GM19467 (cell line): Measurements from ENCODE around the gene BICDL2.

Source experiments
- ATAC-seq: cut with Tn5 transposase; IDR thresholded peaks from one replicate; pipeline ENCODE4 v1.9.1; 2021; ENCODE audit warnings: mild to moderate bottlenecking, moderate library complexity; ENCODE audit not compliant: unreplicated experiment

BICDL2 gene

DNA sequence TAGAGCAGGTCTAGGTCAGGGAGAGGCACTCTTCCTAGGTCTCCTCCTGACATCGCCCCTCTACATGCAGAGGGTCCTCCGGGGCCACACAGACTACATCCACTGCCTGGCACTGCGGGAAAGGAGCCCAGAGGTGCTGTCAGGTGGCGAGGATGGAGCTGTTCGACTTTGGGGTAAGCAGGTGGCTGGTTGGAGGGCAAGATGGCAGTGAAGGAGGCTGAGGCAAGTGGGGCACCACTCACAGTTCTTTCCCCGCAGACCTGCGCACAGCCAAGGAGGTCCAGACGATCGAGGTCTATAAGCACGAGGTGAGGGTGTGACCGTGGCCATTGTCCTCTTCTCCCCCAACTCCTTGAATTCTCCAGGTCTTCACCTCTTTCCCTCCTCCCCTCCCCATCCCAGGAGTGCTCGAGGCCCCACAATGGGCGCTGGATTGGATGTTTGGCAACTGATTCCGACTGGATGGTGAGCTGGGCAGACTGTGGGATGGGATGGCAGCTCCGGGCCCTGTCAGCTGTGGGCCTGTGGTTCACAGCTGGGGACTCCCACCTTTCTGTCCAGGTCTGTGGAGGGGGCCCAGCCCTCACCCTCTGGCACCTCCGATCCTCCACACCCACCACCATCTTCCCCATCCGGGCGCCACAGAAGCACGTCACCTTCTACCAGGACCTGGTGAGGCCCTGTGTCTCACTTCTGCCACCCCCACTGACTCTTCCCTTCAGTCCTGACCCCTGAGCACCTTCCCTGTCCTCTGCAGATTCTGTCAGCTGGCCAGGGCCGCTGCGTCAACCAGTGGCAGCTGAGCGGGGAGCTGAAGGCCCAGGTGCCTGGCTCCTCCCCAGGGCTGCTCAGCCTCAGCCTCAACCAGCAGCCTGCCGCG lies 9.9 kb downstream of the BICDL2 start:
- ATAC-seq = no peak

DNA sequence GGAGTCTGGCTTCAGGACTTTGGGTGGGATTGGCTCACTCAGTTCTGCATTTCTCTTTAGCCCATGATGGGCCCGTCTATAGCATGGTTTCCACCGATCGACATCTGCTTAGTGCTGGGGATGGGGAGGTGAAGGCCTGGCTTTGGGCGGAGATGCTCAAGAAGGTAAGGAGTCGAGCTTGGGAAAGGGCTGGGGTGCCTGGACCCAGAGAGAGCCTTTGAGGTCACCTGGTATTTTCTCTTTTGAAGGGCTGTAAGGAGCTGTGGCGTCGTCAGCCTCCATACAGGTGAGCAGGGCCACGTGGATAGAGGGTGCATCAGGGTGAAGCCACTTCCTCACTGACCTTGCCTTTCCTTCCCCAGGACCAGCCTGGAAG lies 10.8 kb downstream of the BICDL2 start:
- ATAC-seq = no peak

DNA sequence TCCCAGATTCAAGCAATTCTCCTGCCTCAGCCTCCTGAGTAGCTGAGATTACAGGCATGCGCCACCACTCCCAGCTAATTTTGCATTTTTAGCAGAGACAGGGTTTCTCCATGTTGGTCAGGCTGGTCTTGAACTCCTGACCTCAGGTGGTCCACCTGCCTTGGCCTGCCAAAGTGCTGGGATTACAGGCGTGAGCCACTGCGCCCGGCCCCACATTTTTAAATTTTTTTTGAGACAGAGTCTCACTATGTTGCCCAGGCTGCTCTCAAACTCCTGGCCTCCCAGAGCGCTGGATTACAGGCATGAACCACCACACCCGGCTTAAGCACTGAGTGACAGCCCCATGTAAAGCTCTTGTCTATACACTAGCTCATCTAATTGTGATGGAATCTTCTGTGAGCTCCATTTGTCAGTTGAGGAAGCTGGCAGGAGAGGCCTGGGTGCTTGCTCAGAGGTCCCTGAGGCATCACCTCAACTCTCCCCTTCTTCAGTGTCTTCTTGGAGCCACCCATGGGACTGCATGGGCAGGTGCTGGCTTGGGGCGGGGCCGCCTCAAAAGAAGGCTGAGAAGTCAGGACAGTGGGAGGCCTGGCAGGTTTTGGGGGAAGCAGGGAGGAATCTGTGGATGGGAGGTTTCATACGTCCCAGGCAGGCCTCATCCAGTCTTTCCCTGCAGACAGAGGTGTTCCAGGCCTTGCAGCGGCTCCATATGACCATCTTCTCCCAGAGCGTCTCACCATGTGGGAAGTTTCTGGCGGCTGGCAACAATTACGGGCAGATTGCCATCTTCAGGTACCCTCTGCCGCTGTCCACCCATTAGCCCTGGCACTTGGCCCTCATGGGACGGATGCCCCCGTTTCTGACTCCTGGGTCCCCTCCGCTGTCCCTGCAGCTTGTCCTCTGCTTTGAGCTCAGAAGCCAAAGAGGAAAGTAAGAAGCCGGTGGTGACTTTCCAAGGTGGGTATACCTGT lies 11.4 kb downstream of the BICDL2 start:
- ATAC-seq = no peak

DNA sequence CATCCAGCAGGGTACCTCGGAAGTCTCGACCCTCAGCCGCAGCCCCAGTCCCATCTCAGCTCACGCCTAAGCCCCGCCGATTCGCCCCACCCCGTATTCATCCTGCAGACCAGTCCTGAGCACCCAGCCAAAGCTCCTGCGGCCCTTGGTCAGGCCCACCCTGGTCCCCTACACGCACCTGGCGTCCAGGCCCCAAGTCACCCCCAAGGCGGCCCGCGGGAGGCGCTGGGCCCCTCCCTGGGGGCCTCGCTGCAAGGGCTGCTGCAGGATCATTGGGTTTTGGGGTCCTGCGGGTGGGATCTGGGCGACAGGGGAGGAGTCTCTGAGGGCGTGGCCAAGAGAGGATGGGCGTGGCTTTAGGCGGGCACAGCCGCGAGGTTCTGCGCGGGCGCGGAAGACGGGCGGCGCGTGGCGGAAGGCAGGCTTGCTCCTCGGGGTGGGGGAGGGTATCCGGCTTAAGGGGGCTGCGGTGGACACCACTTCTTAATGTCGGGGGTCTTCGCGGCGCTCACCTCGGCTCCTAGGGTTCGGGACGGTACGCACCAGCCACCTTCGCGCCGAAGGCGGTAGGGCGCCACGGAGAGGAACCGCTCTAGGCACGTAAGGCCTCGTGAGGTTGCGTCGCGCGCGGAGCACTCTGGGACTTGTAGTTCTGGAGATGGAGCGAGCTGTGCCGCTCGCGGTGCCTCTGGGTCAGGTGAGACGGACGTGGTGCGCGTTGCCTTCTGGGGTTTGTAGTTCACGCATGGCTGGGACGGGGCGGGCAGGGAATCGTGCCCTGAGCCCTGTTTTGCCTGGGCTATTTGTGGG lies 12.9 kb downstream of the BICDL2 start, which contains the start of the genes HCFC1R1 and THOC6:
Gene HCFC1R1 (minus strand): TSS at position 274 of the 810 bp plus-strand sequence. CDS start 1 bp downstream, at position 273.
Gene THOC6 (plus strand): TSS at position 367 of the 810 bp plus-strand sequence. CDS start 292 bp downstream, at position 659.
- peak; percentile 65 for ATAC-seq

DNA sequence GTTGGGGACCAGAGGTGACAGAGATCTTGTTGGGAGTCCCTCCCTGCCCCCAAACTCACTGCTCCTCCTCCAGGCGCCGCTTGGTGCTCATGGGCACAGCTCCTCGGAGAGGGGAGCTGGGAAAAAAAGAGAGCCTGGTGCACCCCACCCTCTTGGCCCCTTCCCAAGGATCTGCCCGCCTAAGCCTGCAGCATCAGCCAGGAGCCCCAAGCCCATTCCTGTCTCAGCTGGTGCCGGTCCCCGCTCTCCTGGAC lies 13.4 kb downstream of the BICDL2 start:
- no peak for ATAC-seq

DNA sequence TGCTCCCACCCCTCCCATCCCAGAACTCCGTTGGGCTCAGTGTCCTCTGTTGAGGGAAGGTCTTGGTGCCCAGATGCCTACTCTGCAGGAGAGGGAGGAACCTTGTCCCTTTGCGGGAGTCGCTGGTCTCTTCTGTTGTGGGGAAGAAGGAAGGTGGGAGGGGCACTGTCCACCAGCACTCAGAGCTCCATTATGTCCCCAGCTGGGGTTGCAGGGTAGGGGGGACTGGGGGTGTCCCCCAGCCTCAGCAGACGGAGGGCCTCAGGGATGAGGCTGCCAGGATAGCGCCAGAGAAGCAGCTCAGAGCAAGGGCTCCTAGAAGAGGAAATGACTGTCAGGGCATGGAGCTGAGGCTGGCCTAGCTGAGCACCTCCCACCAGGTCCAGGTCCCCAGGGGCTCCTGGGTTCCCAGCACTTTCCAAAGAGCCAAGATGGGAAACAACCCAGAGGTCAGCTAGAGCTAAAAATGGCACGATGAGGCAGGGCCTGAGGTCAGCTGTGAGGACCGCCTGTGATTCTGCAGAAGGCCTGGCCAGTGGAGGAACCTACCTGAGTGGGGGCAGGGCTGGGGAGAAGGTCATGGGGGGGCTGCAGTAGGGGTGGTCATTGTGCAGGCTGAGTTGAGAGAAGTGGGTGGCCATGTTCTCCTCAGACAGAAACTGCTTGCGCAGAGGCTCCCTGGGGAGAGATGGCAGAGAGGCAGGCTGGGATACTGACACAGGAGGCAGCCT lies 13.9 kb downstream of the BICDL2 start:
- ATAC-seq = no peak

DNA sequence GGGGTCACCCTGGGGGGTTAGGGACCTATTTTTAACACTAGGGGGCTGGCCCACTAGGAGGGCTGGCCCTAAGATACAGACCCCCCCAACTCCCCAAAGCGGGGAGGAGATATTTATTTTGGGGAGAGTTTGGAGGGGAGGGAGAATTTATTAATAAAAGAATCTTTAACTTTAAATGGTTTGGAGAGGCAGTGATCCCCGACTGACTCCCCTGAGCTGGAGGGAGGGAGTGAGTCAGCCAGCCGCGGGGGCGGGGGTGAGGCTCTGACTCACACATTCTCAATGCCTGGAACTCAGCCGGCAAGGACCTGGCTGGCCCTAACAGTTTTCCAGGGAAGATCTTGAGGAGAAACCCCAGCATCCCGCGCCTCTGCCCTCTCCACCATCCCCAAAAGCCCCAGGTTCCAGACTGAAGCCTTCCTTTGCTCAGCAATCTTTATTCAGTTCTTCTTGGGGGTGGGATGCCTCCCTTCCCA lies 14.5 kb downstream of the BICDL2 start:
- ATAC-seq = no peak

DNA sequence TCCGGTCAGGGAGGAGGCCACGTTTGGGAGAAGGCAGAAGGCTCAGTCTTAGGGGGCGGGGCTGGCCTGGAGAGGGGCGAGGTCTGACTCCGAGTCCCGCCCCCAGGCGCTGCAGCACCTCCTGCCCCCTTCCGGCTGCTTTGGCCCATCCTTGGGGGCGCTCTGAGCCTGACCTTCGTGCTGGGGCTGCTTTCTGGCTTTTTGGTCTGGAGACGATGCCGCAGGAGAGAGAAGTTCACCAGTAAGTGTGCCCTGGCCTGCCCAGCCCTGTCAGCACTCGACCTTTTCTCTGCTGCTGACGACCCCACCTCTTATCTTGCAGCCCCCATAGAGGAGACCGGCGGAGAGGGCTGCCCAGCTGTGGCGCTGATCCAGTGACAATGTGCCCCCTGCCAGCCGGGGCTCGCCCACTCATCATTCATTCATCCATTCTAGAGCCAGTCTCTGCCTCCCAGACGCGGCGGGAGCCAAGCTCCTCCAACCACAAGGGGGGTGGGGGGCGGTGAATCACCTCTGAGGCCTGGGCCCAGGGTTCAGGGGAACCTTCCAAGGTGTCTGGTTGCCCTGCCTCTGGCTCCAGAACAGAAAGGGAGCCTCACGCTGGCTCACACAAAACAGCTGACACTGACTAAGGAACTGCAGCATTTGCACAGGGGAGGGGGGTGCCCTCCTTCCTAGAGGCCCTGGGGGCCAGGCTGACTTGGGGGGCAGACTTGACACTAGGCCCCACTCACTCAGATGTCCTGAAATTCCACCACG lies 15.1 kb downstream of the BICDL2 start:
- no peak for ATAC-seq

DNA sequence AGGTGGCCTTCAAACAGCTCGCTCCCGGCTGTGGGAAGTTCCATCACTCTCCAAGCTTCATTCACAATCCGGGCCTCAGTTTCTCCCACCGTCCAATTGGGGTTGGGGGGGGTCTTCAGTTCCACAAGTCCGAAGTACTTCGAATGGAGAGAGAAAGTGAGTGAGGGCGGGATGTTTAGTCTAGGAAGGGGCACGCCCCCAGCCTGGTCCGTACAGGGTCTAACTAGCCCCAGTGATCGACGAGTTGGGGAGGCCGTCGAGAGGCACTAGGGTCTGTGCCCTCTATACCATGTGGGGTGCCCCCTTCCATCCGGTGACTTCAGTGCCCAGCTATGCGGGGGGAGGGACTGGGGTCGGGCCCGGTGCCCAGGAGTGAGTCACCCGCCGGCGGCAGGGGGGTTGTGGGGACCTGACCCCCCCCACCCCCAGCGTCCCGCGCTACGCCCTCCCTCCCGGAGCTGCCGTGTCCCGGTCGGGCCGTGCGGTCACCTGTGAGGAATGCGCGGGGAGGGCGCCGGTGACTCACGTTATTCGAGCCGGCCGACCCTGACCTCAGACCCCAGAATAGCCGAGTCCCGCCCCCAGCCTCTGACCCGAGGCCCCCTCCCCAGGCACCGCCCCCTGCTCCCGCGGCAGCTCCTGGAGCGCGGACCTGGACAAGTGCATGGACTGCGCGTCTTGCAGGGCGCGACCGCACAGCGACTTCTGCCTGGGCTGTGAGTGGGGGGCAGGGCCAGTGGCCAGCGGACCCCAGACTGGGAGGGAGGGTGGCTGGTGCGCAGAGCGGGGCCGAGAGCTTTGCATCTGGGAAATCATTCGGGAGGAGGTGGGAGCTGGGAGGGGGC lies 15.9 kb downstream of the BICDL2 start:
- no peak for ATAC-seq

DNA sequence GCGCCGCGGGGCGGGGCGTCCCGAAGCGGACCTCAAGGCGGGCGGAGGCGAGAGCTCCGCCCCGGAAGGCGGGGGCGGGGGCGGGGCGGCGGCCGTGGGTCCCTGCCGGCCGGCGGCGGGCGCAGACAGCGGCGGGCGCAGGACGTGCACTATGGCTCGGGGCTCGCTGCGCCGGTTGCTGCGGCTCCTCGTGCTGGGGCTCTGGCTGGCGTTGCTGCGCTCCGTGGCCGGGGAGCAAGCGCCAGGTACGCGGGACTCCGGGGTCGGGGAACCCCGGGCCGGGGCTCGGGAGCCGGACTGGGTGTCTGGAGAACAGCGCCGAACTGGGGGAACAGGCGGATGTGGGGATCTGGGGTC lies 16.5 kb downstream of the BICDL2 start, which contains the start of gene TNFRSF12A:
Gene TNFRSF12A (plus strand): TSS at position 122 of the 357 bp plus-strand sequence. CDS start 30 bp downstream, at position 152.
- no peak for ATAC-seq

DNA sequence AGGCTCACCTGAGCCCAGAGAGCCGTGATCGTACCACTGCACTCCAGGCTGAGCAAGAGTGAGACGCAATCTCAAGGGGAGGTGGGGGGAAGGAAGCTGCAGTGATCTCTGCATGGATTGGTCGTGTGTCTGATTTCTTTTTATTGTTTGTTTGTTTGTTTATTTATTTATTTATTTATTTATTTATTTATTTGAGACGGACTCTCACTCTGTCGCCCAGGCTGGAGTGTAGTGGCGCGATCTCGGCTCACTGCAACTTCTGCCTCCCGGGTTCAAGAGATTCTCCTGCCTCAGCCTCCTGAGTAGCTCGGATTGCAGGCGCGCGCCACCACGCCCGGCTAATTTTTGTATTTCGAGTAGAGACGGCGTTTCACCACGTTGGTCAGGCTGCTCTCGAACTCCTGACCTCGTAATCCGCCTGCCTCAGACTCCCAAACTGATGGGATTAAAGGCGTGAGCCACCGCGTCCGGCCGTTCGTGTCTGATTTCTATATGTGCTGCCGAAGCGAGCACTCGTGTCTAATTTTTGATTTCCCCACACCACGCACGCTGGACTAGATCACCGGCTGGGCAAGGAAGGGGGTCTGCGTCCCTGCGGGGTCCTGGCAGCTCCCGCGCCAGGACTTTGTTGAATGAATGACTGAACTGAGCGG lies 17.0 kb downstream of the BICDL2 start:
- ATAC-seq = no peak

DNA sequence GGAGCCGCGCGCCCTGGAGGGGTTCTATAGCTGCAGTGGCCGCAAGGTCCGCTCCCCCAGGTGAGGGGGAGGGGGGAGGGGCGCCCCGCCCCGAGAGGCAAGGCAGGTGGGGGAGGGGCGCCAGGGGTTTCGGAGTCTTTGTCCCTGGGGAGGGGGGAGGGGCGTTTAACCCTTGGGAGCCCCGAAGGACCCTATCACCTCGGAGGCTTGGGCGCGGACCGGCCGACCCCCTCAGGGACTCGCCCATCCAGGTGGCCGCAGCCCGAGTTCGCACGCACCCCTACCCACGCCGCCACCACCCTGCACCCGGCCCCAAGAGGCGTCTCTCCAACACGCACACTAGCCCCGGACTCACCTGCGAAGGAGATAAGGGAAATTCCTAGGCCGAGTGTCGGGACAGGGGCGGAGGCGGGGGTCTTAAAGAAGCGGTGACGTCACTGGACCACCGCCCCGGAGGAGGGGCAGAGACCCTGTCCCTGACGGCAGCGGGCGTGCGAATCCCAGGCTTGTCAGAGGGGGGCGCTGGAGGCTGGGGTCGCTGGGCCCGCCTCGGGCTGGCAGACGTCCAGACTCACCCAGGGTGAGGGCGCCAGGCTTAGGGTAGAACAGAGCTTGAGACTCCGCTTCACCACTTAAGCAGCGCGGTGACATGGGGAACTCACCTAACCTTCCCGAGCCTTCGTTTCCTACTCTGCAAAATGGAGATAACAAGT lies 18.8 kb downstream of the BICDL2 start, which contains the start of gene CLDN6:
Gene CLDN6 (minus strand): TSS at position 390 of the 713 bp plus-strand sequence. CDS start 2,162 bp downstream, outside the sequence.
- no peak for ATAC-seq

DNA sequence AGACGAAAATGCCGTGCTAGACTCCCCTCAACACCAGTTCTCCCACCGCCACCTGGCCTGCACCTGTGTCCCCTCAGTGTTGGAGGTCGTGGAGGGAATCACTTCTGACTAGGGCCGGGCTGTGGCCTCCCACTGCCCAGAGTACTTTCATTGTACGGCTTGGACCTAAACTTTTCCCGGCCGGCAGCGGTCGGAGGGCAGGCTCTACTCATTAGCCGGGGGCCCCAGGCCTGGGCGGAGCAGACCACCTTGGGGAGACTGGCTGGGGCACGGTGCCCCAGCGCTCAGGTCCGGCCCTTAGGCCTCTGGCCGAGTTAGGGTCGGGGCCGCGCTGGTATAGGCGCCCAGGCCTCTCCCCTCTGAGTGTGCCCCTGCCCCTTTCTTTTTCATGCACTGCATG lies 19.4 kb downstream of the BICDL2 start:
- no peak for ATAC-seq

DNA sequence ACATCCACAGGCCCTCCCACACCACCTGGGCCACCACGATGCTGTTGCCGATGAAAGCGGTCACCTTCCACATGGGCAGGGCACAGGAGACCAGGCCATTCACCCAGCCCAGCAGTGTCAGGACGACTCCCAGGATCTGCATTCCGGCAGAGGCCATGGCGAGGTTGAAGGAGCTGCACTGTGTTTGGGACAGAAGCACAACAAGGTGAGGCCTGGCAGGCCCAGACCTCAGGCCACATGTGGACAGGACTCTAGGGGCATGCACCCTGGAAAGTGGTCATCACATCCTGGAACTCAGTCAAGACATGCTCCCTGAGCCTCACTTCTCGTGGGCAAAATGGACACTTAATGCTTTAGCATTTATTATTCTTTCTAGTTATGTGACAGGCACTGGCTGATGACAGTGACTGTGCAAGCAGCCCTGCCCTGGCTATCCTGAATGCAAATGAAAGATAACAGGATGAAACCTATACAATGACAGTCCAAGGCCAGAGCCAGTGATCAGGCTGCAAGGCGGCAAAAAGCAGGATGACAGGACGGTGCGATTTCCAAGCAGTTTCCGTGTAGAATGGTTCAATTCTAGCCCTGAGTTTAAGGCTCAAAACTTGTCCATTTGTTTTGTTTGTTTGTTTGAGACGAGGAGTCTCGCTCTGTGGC lies 20.8 kb downstream of the BICDL2 start:
- ATAC-seq = no peak

DNA sequence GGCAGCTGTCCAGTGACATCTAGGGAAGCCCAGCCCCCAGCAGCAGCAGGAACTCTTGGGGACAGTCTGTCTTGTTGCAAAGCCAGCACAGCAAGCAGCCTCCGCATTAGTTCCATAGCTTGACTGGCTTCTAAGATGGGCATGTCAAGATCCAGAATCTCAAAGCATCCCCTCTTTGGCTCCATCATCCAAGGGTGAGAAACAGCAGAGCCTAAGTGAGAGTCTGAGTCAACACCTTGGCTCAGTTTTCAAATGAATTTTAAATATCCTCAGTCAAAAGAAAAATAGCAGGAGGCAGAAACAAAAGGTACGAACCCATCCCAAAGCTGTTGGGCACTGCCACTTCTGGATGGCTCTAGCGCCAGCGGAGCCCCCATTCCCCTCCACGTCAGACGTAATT lies 21.8 kb downstream of the BICDL2 start:
- no peak for ATAC-seq

DNA sequence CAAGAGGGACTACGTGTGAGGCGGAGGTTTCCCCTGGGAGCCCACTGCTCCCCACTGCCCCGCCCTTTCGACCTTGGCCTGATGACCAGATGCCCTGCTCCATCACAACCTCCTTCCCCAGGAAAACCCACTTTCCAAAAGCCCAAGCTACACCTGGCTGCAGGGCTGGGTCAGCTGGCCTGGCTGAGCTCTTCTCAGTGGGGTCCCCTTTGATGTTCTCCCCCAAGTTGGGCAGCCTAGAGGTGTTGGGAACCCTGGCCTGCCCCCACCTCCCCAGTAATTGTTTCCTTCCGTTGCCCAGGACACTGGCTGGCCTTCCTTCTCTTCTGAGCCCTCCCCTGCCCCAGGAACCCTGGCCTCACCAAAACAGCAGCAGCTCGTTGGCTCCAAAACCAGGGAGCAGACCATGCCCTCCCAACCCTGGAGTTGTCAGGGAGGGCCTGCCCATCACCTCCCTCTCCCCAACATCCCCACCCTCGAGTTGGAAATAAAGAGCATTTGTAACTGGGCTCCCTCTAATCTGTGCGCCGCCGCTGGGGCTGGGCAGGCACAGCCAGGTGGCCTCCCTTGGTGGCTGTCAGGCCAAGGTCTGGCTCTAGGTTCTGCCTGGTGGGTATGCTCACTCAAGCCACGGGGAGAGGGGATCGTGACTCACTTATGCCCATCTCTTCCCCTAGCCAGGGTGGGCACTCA lies 22.6 kb downstream of the BICDL2 start:
- no peak for ATAC-seq
